GM12801 (cell line): ENCODE data around the gene EEF2K.

ENCODE experiments used
- TF ChIP-seq, protein P1 (sequence below): IDR thresholded peaks from one replicate; pipeline ENCODE4 v1.5.1; 2011; ENCODE audit warnings: control low read depth; ENCODE audit not compliant: insufficient read length; ENCODE audit errors: extremely low read depth

Gene EEF2K

DNA sequence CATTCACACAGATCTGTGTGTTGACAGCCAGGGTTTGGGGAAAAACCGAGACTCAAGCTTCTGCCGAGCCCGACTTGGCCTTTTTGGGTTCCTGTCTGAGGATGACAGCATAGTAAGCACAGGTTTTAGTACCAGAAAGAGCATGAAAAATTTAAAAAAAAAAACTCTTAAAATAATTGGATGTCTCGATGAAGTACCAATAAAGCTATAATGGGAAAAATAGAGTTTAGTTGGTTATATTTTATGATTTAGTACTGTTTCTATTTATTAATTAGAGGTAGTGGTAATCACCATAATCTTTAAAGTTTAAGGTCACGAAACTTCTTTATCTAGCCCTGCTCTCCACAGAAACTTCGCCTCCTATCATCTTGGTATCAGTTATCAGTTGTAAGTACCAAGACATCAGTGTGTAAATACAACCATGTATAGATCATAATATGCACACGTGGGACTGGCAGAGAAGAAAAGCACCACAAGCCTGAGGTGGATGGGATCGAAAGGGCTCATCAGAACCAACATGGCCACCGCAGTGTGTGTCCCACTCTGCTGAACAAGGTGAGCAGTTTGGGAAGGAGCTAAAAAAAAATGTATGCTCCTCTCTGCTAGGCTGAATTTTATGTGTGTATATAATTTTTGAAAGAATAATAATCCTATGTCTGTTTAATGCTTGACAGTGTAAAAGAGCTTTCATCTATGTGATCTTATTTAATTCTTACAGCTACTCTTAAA is 14.4 kb upstream of the EEF2K start:
- TF ChIP-seq, protein P1, sequence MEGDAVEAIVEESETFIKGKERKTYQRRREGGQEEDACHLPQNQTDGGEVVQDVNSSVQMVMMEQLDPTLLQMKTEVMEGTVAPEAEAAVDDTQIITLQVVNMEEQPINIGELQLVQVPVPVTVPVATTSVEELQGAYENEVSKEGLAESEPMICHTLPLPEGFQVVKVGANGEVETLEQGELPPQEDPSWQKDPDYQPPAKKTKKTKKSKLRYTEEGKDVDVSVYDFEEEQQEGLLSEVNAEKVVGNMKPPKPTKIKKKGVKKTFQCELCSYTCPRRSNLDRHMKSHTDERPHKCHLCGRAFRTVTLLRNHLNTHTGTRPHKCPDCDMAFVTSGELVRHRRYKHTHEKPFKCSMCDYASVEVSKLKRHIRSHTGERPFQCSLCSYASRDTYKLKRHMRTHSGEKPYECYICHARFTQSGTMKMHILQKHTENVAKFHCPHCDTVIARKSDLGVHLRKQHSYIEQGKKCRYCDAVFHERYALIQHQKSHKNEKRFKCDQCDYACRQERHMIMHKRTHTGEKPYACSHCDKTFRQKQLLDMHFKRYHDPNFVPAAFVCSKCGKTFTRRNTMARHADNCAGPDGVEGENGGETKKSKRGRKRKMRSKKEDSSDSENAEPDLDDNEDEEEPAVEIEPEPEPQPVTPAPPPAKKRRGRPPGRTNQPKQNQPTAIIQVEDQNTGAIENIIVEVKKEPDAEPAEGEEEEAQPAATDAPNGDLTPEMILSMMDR = no peak

DNA sequence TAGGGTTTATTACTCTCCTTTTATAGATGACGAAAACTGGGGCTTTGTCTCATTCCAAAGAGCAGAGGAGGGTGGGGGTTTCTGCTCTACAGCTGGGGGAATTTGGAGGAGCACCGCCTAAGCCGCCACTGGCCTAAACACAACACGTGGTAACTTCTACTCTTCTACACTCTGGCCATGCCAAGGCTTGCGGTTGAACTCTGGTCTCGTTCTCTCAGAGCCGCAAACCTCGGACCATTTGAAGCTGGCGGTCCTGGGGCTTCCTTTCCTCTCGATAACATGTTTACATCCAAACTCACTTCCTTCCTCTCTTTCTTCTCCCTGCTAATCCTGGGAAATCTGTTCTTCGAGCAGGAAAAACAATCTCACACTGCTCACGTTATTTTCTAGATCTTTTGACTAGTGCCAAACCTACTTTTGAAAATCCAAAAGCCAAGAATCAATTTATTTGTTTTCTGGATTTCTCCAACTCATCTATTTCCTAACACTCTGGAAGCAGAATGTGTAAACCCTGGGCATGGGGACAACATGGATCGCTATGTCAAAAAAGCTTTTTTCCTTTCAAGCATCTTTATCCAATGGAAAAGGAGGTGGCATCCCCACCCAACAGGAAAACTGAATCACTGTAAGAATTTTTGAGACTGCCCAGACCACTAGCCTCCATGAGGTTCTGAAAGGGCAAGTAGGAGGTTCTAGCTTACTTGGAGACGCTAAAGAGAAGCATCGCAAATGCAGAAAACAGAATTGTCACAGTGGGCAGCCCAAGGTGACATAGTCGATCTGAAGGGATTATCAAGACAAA is 13.6 kb upstream of the EEF2K start:
- TF ChIP-seq, protein P1 = no peak

DNA sequence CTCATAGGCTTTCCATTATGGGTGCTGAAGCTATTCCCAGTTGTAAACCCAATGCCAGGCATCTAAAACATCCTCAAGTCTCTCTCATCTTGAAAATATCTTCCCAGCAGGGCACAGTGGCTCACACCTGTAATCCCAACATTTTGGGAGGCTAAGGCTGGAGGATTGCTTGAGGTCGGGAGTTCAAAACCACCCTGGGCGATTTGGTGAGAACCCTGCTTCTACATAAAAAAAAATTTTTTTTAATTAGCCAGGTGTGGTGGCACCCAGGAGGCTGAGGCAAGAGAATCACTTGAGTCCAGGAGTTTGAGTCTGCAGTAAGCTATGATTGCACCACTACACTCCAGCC is 13.0 kb upstream of the EEF2K start:
- TF ChIP-seq, protein P1 = no peak

DNA sequence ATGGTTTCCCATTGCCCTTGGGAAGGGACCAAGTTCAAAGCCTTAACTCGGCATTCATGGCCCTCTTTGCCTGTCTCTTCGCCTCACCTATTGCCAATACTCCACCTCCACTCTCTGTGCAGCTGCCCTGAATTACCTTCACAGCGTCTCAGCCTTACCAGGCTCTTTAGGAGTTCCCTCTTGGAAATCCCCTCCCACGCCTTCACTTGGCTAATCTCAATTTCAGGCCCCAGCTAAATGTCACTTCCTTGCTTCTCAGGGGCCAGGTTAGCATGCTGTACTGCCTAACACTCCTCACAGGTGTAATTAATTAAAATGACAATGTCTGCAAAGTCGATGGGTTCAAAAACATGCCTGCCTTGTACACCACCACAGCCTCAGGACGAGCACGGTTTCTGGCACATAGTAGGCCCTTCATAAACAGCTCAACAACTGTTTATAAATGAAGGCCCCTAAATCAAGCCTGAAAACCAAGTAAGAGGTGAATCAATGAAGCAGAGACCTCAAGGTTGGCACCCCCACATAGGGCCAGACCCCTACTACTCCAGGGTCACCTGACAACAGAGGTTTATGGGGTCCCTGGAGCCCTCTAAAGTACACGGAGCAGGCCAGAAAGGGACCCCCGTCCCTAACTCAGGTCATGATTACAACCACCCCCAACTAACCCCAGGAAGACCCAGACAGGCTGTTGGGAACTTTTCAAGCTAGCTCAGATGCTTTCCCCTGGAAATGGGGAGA is 11.2 kb upstream of the EEF2K start:
- TF ChIP-seq, protein P1 = no peak

DNA sequence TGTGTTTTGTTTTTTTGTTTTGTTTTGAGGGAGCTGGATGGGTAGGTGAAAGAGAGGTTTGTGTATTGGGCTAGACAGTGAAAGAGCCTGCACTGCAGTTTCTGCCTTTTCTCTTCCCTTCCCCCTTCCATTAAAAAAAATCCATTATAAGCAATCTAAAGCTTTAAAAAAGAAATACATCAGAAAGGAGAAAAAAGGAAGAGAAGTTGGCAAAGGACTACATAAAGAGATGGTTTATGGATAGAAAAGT is 10.7 kb upstream of the EEF2K start:
- TF ChIP-seq, protein P1 = no peak

DNA sequence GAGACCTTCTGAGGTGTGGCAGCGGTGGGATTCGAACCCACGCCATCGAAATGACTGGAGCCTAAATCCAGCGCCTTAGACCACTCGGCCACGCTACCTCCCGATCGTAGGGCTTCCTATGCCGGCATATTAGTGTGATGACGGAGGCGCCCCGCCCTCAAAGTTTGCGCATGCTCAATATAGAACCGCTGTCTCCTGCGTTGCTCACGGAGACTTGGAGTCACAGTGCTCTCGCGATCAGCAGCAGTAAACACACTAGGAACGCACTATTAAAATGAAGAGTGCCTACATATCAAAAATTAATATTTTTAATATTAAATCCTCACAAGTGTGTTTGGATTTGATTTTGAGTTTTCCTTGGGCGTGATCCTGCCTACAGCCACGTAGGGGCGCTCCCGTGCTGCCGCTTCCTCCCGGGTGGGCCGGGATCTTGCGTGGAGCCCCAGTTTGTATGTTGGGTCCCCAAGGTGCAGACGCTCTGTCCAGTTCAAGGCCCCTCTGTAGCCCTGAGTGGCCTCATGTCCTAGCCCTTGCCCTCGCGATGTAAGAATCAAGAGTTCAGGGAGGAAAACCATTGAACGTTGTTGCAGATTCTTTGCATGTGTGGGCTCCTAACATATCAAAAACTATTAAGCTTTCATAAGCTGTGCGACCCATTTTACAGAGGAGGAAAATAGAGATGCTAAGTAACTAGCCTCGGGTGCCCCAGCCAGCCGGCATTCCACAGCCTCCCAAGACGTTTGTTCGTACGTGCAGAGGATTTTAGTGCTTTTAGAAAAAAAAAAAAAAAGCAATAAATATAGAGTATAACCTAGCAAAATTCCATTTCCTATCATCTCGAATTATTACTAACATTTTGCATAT is 10.2 kb upstream of the EEF2K start:
- TF ChIP-seq, protein P1 = no peak
